Ishikawa (cell line): ENCODE measurements around the gene SETSIP.

Experiments
- CEBPB ChIP-seq: IDR thresholded peaks from 2 replicates; pipeline ENCODE4 v1.6.1; 2012
- CREB1 ChIP-seq: IDR thresholded peaks from 2 replicates; pipeline ENCODE4 v1.6.1; 2012; ENCODE audit warnings: low read depth
- EP300 ChIP-seq: IDR thresholded peaks from 2 replicates; pipeline ENCODE4 v1.6.1; 2012; ENCODE audit warnings: borderline replicate concordance
- FOXM1 ChIP-seq: IDR thresholded peaks from 2 replicates; pipeline ENCODE4 v1.6.1; 2012; ENCODE audit warnings: low read depth, borderline replicate concordance
- NFIC ChIP-seq: IDR thresholded peaks from 2 replicates; pipeline ENCODE4 v1.6.1; 2012
- RAD21 ChIP-seq: IDR thresholded peaks from 2 replicates; pipeline ENCODE4 v1.6.1; 2012; ENCODE audit warnings: low read depth
- TAF1 ChIP-seq: IDR thresholded peaks from 2 replicates; pipeline ENCODE4 v1.6.1; 2012; ENCODE audit warnings: low read depth, mild to moderate bottlenecking
- YY1 ChIP-seq: IDR thresholded peaks from 2 replicates; pipeline ENCODE4 v1.6.1; 2012; ENCODE audit warnings: low read depth
- ZBTB7A ChIP-seq: IDR thresholded peaks from 2 replicates; pipeline ENCODE4 v1.6.1; 2012; ENCODE audit warnings: low read depth
- TF ChIP-seq, protein P1 (sequence below): IDR thresholded peaks from 2 replicates; pipeline ENCODE4 v1.6.1; 2012; ENCODE audit warnings: low read depth, mild to moderate bottlenecking
- TF ChIP-seq, protein P2 (sequence below): IDR thresholded peaks from 2 replicates; pipeline ENCODE4 v1.6.1; 2012

DNA sequence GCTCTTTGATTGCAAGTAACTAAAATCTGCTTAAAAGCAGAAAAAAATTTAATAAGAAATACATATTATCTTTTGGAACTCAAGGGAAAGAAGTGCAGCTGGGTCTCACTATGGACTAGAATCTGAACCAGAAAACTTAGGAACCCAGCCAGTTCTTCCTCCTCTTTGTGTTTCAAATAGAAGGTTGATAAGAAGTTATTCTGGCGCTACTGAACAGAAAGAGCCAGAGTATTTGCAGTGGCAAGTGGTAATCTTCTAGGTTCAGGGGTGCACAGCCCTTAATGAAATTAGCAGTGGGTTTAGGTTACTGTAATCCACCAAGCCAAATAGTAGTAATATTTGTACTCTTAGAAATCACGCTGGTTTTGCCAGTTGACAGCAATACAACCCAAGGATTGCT is 33.4 kb upstream of the SETSIP start:
- TF ChIP-seq YY1 (no peak), TAF1 (no peak), RAD21 (no peak), ZBTB7A (no peak), CREB1 (no peak), EP300 (no peak), CEBPB (no peak), FOXM1 (no peak), NFIC (no peak)
- TF ChIP-seq, protein P1, sequence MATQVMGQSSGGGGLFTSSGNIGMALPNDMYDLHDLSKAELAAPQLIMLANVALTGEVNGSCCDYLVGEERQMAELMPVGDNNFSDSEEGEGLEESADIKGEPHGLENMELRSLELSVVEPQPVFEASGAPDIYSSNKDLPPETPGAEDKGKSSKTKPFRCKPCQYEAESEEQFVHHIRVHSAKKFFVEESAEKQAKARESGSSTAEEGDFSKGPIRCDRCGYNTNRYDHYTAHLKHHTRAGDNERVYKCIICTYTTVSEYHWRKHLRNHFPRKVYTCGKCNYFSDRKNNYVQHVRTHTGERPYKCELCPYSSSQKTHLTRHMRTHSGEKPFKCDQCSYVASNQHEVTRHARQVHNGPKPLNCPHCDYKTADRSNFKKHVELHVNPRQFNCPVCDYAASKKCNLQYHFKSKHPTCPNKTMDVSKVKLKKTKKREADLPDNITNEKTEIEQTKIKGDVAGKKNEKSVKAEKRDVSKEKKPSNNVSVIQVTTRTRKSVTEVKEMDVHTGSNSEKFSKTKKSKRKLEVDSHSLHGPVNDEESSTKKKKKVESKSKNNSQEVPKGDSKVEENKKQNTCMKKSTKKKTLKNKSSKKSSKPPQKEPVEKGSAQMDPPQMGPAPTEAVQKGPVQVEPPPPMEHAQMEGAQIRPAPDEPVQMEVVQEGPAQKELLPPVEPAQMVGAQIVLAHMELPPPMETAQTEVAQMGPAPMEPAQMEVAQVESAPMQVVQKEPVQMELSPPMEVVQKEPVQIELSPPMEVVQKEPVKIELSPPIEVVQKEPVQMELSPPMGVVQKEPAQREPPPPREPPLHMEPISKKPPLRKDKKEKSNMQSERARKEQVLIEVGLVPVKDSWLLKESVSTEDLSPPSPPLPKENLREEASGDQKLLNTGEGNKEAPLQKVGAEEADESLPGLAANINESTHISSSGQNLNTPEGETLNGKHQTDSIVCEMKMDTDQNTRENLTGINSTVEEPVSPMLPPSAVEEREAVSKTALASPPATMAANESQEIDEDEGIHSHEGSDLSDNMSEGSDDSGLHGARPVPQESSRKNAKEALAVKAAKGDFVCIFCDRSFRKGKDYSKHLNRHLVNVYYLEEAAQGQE: no peak
- TF ChIP-seq, protein P2, sequence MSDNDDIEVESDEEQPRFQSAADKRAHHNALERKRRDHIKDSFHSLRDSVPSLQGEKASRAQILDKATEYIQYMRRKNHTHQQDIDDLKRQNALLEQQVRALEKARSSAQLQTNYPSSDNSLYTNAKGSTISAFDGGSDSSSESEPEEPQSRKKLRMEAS: no peak
